ENCODE results near the gene TBC1D22A.

TBC1D22A gene

DNA sequence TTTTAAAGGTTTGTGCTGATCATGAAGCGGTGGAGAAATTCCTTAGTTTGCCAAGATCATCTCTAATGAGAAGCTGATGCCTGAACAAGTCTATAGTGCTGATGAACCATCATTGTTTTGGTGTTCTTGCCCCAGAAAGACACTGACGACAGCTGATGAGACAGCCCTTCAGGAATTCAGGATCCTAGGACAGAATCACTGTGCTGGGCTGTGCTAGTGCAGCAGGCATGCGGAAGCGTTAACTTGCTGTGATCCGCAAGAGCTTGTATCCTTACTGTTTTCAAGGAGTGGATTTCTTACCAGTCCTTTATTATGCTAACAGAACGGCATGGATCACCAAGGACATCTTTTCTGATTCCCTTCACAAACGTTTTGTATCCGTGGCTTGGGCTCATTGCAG, 104.1 kb downstream of the TBC1D22A start:
- H3K4me3 ChIP-seq (replicated peaks in 1 of 2; ENCODE audit: low read depth in 2 of 2, low read length in 2 of 2): no peak overlapping the region
- DNase-seq (ENCODE audit: low read depth in 2 of 2): peak; percentile 49 to 93

DNA sequence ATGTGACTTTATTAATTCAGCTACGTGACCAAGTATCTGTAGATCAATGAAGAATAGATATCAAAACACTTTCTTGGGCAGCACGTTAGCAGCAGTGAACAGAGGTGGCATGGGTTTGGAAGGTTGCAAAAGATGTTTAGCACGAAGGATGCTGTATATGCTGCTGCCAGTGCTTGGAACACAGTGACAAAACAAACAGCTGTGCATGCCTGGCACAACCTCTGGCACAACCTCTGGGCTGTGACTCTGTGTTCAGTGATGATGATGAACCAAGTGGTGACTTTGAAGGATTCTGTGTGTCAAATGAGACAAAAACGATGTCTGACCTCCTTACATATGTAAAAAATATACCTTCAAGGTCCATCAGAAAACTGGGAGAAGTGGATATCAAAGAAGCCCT, 104.7 kb downstream of the TBC1D22A start:
- TF ChIP-seq CTCF (IDR thresholded peaks at IDR 0.05; ENCODE audit: low read depth, low read length): no peak
- H3K4me3 ChIP-seq (replicated peaks in 1 of 2; ENCODE audit: low read depth in 2 of 2, low read length in 2 of 2): no peak overlapping the region
- no peak for DNase-seq (ENCODE audit: low read depth in 2 of 2)

More for the DNA sequence above, 104.1 kb downstream of the TBC1D22A start:
- TF ChIP-seq CTCF (IDR thresholded peaks at IDR 0.05; ENCODE audit: low read depth, low read length): no peak

GRCh38 chr22:46869329-46869728, 106.9 kb downstream of the TBC1D22A start:
- TF ChIP-seq CTCF (IDR thresholded peaks at IDR 0.05; ENCODE audit: low read depth, low read length): no peak
- DNase-seq (ENCODE audit: low read depth in 2 of 2): no peak
- H3K4me3 ChIP-seq (replicated peaks in 1 of 2; ENCODE audit: low read depth in 2 of 2, low read length in 2 of 2): no peak overlapping the region

GRCh38 chr22:46869831-46870441, 107.5 kb downstream of the TBC1D22A start:
- H3K4me3 ChIP-seq (replicated peaks in 1 of 2; ENCODE audit: low read depth in 2 of 2, low read length in 2 of 2): no peak overlapping the region
- DNase-seq (ENCODE audit: low read depth in 2 of 2): no peak
- no peak for TF ChIP-seq CTCF (IDR thresholded peaks at IDR 0.05; ENCODE audit: low read depth, low read length)

DNA sequence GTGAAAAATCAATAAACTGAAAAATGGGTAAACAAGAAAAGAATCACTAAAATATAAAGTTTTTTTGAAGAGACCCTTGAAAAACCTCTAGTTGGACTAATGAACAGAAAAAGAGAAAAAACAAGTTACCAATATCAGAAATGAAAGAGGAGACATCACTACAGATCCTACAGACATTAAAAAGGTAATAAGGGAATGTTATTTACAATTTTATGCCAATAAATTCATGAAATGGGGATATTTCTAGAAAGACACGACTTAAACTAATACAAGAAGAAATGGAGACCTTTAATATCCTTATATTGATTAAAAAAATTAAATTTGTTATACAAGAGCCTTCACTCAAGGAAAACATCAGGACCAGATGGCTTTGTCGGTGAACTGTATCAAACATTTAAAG, 109.4 kb downstream of the TBC1D22A start:
- H3K4me3 ChIP-seq (replicated peaks in 1 of 2; ENCODE audit: low read depth in 2 of 2, low read length in 2 of 2): no peak overlapping the region
- DNase-seq (ENCODE audit: low read depth in 2 of 2): no peak
- TF ChIP-seq CTCF (IDR thresholded peaks at IDR 0.05; ENCODE audit: low read depth, low read length): no peak

DNA sequence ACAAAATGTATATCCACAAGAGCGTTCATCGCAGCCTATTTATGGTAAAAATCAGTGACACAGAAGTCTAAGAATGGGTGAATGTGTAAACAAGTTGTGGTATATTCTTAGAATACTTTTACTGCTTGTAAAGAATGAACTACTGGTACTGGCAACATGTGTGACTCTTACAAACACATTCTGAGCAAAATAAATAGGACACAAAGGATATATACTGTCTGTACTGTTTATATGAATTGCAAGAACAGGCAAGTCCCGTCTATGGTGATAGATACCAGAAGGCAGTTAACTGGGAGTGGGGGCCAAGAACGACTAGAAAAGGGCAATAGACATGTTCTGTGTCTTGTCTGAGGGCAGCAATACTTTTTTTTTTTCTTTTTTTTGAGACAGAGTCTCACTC, 112.6 kb downstream of the TBC1D22A start:
- no peak overlapping the region for H3K4me3 ChIP-seq (replicated peaks in 1 of 2; ENCODE audit: low read depth in 2 of 2, low read length in 2 of 2)
- no peak for TF ChIP-seq CTCF (IDR thresholded peaks at IDR 0.05; ENCODE audit: low read depth, low read length)
- DNase-seq (ENCODE audit: low read depth in 2 of 2): no peak

GRCh38 chr22:46876357-46876934, 114.0 kb downstream of the TBC1D22A start:
- DNase-seq (ENCODE audit: low read depth in 2 of 2): peak in 1 of 2 donors; percentile 21
- TF ChIP-seq CTCF (IDR thresholded peaks at IDR 0.05; ENCODE audit: low read depth, low read length): no peak
- no peak overlapping the region for H3K4me3 ChIP-seq (replicated peaks in 1 of 2; ENCODE audit: low read depth in 2 of 2, low read length in 2 of 2)
